ENCODE measurements around the gene PTGIR.
"Not testable (repeated sequence)": the region's sequence is repeated elsewhere in the genome, so short reads cannot be mapped to it uniquely, and the experiment has no call there.

DNA sequence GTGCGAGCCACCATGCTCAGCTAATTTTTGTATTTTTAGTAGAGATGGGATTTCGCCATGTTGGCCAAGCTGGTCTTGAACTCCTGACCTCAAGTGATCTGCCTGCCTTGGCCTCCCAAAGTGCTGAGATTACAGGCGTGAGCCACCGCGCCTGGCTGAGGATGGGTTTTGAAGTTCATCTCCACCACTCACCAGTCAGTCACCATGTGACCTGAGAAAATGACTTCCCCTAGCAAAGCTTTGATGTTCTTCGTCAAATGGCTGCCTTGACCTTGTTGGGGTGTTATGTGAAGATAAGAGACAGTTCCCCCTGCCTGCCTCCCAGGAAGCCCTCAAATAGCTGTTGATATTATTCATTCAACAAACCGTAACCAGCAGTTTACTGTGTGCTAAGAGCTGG, 4.1 kb upstream of the PTGIR start:
- not testable (repeated sequence) for TF ChIP-seq CTCF, POLR2A (IDR thresholded peaks at IDR 0.05)
